NCI-H526 (cell line): Measurements from ENCODE around the gene NHLRC4.

ENCODE experiments used
- DNase-seq, 2 experiments: peaks; one replicate each; lab custom pipeline; 2025; lab: John Stamatoyannopoulos, UW

NHLRC4 gene

GRCh38 chr16:566475-567372 is at the start of gene NHLRC4:
Gene NHLRC4, plus strand, starts transcription at chr16:567005. Its CDS starts 1,043 bp downstream, at chr16:568048.
- DNase-seq: peak in 1 of 2 experiments; percentile 61

GRCh38 chr16:518858-519257 is 47.9 kb upstream of the NHLRC4 start:
- no peak for DNase-seq

DNA sequence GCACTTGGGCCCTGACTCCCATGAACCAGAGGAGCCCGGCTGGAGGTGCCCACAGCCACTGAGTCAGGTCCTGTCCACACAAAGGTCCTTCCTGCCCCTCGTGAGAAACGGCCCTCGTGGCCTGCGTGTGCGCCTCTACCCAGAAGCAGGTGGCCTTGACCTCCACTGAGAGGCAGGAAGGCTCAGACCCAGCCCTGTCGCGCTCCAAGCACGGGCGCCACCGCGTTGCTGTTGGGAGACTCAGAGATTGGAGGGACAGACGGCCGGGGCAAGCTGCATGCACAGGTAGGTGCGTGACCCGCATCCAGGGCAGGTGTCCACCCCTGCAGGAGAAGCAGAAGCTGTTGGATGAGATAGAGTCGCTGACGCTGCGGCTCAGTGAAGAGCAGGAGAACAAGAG is 47.4 kb upstream of the NHLRC4 start:
- no peak for DNase-seq

GRCh38 chr16:519841-520687 is 46.7 kb upstream of the NHLRC4 start:
- DNase-seq: no peak

DNA sequence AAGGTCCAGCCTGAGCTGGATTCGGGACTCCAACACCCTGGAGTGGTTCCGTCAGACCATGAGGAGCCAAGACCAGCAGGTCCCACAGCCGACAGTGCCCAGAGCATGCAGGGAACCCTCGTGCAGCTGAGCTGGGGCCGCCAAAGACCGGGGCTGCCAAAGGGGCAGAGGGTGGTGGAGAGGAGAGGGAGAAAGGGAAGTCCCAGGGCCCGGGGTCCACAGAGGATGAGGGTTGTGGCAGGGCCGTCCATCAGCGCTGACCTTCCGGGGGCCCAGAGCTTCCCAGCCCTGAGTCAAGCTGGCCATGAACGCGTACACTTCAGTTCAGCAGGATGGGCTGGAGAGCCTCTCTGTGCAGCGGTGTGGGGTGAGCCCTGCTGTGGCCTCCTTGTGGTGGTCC is 46.0 kb upstream of the NHLRC4 start:
- no peak for DNase-seq

DNA sequence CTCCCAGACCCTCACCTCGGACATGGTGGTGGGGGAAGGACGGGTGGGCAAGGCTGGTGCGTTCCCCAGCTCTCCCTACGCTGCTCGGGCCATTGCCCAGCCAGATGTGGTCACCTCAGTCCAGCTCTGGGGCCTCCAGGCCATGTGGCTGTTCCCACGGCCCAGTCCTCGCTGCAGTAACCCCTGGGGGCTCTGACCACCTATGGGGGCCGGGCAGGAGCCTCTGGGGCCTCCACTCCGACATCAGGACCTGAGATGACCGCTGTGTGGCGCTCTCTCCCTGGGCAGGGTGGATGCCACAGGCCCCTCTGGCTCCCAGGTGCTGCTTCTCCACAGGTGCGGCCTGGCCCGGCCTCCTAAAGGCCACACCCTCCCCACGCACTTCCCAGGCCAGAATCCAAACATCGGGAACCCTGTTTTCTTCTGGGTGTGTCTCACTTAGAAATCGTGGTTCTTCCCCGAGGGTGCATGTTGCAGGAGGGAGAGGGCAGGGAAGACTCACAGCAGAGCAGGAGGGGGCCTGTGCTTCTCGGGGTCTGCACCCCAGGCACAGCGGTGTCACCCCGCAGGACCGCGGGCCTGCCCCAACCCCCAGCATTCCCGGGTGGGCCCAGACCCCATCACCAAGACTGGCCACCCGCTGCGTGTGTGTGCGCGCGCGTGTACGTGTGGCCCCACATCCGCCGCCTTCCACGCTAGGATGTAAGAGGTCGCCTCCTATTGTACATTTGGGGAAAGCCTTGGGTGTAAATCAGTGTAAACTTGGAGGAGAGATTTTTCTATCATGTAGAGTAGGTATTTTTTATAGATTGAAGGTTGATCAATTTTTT is 45.2 kb upstream of the NHLRC4 start:
- peak in 1 of 2 experiments; percentile 43 for DNase-seq

DNA sequence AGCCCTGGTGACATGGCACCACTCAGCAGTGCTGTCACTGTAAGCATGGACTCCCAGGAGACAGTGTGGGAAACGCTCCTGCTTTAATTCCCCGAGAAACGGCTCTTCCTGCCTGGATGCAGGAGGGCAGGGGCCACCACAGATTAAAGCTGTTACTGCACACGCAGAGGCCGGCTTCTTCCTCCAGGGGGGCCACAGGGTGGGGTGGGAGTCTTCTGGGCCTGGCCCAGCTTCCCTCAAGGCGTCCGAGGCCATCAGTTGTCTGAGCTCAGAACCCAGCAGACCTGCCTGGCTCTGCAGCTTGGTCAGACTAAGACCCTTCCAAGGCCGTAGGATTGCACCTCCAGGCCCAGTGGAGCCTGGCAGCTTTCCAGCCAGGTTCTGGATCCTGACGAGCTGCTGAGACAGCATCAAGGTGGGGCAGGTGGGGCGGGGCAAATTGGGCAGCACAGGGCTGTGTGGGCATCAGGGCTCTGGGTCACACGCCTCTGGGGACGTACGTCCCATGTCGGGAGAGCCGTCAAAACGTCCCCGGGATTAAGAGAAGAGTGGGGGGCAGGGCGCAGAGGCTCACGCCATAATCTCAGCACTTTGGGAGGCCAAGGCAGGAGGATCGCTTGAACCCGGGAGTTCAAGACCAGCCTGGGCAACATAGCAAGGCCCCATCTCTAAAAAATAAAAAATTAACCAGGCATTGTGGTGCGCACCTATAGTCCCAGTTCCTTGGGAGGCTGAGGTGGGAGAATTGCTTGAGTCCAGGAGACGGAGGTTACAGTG is 44.3 kb upstream of the NHLRC4 start:
- DNase-seq: no peak

DNA sequence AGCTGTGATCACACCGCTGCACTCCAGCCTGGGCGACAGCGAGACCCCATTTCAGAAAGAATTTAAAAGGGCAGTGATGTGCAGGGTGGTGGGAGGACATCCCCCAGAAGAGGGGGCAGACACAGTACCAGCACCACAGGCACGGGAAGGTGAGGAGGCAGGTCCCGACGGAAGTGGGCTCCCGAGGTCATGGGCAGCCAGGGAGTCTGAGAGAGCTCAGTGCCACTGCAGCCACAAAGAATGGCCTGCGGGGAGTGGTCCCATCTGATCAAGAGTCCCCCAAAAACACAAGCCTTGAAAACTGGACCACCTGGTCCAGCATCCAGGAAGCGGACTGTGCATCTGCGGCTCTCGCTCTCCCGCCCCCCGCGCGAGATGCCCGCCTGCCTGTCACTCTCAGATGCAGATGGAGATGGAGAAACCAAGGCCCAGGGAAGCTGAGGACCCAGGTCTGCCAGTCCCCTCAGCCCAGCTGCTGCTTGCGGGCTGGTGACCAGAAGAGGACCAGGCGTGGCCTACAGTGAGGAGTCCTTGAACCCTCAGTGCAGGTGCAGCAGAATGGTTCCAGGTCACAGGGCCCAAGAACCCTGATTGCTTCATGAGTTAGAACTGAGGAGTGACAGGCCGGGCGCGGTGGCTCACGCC is 43.6 kb upstream of the NHLRC4 start:
- no peak for DNase-seq

DNA sequence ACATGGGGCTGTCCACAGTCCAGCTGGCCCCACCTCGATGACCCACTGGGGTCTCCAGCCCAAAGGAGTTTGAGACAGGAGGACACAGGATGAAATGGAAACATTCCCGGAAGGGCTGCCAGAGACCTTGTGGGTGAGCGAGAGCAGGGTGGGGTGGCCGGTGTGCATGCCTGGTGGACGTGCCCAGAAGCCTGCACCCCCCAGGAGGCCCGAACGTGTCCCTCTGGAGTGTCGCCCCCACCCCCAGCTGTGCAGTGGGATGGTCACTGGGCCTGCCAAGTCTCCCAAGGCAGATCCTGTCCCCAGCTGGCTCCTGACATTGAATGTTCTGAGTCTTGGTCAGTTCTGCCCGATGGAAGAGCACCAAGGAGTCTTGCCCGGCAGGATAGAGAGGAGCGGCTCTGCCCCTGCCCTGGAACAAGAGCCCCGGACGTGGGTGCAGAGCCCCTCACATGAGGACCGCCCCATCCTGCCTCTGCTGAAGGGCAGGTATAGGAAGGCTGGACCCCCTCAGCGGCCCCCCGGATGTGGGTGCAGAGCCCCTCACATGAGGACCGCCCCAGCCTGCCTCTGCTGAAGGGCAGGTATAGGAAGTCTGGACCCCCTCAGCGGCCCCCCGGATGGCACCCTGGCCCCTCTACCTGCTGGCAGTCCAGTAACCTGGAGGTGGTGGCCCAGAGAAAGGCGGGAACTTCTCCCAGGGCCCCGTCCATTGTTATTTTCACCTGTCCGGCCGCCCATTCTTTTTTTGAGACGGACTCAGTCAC is 42.3 kb upstream of the NHLRC4 start:
- DNase-seq: no peak

DNA sequence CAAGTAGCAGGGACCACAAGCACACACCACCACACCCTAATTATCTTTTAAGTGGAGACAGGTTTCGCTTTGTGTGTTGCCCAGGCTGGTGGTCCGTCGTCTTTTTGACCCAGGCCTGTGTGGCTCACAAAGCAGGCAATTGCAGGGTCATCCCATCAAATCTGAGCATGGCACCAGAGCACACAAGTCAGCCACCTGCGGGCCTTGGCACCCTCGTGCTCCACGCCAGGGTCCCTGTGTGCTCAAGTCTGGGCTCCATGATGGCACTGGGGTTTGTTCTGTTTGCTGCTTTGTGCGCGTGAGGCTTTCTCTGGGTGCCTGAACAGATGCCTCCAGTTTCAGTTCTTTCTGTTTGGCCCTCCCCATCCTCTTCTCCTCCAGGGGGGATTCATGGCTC is 41.7 kb upstream of the NHLRC4 start:
- no peak for DNase-seq

DNA sequence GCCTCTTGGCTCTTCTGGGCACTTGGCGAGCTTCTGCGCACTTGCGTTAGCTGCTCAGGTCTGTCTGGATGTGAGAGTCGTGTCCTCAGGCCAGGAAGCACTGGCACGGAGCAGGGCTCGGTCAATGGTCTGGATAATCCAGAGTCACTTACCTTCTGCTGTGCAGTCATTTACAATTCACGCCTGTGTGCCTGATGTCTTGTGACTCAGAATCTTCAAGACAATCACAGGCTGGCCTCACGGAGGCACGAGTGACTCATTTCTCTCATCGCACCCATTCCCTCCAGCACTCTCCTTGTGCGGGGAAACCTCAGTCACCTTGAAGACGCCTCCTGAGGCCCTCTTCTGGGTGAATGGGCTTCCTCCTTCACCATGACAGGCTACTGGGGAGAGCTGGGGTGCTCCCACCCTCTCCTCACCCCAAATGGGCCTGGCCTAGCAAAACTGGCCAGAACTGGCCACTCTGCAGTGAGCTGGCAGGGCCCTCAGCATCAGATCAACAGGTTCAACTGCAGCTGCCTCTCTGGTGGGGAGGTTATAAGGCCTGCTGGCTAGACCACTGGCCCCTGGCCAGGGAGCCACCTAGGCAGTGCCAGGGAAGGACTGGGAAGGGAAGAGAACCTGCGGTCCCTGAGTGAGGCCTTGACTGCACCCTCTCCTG is 41.2 kb upstream of the NHLRC4 start:
- no peak for DNase-seq

DNA sequence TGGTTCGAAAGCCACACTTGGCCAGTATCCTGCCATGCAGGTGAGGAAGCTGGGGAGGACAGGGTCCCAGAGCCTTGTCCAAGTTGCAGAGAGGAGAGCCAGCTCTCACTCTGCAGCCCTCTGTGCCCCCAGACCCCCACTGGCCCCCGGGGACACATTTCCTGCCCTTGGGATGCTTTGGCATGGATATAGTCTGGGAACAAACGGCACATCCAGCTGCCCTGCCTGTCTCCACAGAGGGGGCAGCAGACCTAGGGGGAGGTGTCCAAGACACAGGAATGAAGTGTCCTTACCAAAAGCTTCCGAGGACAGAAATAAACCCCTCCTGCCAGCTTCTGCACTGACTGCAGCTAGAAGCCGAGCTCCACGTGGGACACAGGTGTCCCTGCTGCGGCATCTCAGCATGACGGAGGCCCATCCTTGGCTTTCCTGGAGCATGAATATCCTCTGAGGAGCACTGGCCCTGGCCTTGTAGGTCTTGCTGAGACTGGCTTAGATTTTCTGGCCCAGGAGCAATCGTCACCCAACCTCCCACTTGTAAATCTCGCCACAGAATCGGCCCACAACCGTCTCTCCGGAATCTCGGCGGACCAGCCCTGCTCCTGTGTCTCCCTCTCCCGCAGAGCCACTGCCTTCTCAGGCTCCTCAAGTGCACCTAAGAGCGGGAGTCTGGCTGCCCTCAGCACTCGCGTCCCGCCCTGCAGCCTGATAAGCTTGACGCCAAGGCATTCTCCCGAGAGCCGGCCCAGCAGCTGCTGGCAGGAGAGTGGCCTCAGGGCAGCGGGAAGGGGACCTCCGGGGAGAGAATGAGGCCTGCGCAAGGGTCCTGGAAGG is 40.4 kb upstream of the NHLRC4 start:
- peak; percentile 45 to 56 for DNase-seq

- peak; percentile 70 to 93 for DNase-seq
Observed at GRCh38 chr16:527015-527903, 39.5 kb upstream of the NHLRC4 start, which contains the start of gene CAPN15. Gene CAPN15, plus strand, starts transcription at chr16:527712. Its CDS starts 19,127 bp downstream, at chr16:546839.

DNA sequence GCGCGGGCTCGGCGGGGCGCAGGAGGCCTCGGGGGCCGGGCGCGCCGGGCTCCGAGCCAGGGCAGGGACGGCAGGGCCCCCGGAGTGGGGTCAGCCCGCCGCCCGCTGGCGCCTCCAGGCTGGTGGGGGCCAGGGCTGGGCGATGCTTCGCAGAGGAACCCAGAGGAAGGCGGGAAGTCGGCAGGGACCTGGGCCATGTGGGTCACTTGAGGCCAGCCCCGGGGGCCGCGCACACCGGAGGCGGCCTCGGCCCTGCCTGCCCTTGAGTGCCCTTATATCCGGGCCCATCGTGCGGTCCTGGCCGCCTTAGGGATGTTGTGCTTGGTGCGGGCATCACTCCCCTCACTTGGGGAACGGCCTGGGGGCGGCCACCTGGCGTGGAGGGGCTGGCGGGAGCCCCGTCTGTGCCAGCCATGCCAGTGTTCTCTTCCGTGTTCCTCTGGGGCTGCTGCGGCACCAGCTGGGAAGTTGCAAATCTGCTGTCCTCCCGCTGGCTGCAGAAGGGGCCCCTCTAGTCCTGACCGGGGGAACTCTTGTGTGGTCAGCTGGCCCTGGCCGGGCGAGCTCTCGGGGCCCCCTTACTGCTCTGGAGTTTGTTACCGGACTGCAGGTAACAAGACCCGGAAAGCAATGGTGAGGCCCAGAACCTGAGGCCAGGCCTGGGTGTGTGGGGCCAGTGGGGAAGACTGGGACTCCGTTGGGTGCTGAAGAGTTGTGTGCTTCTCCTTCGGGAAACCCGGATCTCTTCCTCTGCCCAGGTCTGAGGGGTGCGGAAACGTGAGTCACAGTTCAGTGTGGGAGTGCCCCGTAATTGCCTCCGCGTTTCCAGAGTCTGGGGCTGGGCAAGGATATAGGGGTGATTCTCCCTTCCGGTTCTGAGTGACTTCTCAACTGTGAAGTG is 38.4 kb upstream of the NHLRC4 start:
- DNase-seq: no peak

DNA sequence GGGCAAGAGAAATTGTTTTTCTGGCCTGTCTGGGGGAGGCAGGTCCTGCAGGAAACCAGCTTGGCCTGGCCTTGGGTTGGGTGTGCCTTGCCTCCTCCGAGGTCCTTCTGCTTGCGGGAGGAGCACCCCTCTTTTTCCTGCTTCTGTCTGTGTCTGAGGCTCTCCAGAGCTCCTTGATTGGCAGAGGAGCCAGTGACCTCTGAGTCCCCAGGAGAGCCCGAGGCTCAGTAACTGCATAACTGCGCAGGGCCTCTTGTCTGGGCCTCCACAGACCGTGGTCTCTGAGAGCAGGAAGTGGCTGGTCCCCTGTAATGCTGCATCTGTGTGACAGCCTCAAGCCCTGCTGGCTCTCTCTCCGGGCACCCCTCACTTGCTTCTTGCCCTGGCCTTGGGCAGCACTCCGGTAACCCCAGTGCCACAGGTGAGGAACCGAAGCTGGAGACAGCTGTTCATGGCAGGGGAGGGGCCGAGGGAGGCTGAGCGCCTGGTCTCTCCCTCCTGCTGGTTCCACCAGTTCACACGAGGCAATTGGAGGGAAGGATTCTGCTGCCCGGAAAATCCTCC is 37.7 kb upstream of the NHLRC4 start:
- DNase-seq: no peak
